NCI-H69 (cell line): ENCODE data around the gene ABLIM2.

Experiments used
- DNase-seq: peaks from one replicate; lab custom pipeline; 2025; lab: John Stamatoyannopoulos, UW

ABLIM2 gene

DNA sequence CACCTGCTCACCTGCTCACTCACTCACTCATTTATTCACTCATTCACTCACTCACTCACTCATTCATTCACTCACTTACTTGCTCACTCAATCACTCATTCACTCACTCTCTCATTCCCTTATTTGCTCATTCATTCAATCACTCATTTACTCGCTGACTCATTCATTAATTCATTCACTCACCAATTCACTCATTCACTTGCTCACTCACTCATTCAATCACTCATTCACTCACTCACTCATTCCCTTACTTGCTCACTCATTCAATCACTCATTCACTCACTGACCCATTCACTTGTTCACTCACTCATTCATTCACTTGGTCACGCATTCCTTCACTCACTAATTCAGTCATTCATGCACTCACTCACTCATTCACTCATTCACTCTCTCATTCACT is 130.2 kb downstream of the ABLIM2 start:
- DNase-seq, result no peak

DNA sequence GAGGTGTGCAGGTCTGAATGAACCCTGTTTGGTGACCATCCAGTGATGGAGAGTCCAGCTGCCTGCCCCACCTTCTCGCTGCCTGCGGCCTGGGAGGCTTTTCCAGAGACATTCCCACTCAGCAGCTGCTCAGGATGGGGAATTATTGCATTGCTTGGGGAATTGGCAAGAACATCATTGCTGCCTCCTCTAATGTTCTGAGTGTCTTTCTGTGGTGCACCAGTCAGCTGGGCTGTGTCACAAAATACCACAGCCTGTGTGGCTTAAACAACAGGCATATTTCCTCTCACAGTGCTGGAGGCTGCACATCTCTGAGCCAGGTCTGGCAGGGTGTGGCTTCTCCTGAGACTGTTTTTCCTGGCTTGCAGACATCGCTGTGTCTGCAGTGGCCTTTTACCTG is 132.2 kb downstream of the ABLIM2 start:
- DNase-seq, result no peak

GRCh38 chr4:8025668-8026067 is 132.9 kb downstream of the ABLIM2 start:
- DNase-seq, result no peak

DNA sequence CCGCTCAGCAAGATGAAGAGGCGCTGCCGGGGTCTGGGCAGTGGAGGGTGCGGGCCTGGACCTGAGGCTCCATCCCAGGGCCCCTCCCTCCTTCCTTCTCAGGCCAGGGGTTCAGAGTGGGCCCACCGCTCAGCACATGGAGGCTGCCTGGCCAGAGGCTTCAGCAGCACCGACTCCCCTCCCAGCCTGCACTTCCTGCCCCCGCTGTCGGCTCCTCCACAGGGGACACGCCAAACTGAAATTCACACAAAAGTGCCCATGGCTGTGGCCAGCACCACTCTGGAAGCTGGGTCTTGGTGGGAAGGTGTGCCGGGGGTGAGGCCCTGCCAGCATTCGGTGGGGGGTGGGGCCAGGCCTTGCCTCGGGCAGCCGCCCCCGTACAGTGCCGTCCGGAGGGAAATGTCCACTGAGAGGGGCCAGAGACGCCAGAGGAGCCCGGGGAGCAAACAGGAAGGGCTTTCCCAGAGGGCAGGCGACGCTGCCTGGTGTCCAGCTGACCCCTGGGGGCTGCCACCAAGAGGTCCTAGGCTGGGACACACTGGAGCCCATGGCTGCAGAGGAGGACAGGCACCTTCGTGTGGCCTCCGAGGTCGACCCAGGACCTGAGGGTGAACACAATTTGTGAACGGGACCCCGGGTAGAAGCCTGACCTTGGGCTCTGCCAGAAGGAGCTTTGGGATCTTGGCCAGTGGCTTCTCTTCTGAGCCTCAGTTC is 134.4 kb downstream of the ABLIM2 start:
- DNase-seq, result no peak

- no peak for DNase-seq
These were observed 134.9 kb downstream of the ABLIM2 start for GRCh38 chr4:8023696-8024033.

DNA sequence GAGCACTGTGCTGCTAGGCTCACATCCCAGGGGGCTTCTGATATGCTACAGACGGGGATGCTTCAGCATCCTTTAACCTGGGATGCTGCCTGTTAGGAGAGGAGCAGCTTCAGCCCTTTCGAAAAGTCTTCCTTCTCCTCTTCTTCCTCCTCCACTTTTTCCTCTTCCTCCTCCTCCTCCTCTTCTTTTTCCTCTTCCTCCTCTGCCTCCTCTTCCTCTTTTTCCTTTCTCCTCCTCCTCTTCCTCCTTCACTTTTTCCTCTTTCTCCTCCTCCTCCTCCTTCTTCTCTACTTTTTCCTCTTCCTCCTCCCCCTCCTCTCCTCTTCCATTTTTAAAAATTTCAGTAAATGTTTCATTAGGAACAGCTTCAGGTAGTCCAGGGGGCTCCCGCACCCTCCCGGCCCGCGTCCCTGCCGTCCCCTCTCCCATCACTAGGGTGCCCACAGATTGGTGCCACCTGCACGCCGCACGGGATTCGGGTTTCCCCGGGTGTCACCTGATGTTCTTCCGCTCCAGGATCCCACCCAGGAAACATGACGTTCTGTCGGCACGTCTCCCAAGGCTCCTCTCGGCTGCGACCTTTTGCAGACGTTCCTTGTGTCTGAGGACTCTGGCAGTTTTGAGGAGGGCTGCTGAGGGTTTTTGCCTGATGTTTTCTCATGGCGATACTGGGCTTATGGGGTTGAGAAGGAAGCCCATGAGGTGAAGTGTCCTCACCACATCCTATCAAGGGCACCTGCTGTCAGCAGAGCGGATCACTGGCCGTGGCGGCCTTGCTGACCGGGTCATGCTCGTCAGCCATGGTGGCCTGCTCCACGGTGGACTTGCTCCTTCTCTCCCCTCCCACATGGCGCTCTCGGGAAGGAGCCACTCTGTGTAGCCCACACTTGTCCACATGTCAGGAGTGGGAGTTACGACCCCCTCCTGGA is 135.6 kb downstream of the ABLIM2 start:
- DNase-seq, result no peak

GRCh38 chr4:8021796-8022195 is 136.8 kb downstream of the ABLIM2 start:
- DNase-seq, result no peak

DNA sequence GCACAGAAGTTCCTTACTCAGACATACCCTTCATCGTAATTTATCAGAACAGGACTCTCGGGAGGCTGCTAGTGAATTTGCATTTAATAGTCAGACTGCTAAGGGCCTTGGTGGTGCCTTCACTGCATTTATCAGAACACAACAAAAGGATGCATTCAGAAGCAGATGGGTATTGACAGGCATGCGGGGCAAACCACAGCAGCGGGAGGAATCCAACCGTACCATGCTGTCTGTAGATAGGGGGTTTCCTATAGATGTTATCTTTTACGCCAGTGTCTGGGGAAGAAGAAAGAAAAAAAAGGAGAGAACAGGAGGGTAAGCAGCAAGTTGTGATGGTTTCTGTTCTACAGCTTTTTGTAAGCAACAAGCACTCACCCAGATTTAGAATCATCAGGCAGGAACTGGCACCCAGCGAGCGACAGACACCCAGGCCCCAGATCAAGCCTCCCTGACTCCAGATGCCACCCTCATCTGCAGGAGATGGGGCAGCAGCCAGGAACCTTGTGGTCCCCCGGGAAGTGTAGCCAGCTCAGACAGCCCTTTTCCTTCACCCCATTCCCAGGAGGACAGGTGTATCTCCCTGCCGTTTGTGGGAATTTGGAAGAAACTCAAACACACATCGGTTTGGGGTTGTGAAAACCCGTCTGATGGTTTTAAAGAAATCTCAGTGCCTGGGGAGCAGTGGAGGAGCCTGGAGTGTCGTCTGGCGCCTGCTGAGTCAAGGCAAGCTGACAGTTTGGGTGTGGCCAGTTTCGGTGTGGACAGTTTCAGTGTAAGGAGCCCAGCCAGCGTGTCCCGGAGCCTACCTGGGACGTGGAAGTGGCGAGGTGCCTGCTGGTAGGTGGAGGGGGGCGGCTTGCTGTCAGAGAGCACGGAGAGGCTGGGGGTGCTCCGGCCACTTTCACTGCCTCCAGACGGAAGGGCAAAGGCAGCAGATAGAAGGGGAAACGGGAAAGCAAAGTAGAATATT is 138.9 kb downstream of the ABLIM2 start:
- peak; percentile 28 for DNase-seq

GRCh38 chr4:8016527-8016926 is 142.1 kb downstream of the ABLIM2 start:
- DNase-seq, result no peak

- DNase-seq, result peak; percentile 31
These were observed 143.1 kb downstream of the ABLIM2 start for GRCh38 chr4:8015512-8015911.

GRCh38 chr4:8013976-8014726 is 144.5 kb downstream of the ABLIM2 start:
- peak; percentile 33 for DNase-seq

DNA sequence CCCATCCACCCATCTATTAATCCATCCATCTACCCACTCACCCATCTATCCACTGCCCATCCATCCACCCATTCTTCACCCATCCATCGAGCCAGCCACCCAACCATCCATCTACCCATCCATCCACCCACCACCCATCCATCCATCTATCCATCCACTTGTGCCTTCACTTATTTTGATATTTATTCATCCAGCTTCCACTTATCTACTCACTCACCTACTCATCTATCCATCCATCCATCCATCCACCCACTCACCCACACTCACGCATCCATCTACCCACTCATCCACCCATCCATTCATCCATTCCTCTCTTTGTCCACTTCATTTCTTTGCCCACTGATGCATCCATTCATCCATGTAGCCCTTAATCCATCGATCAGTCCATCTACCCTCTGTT is 146.1 kb downstream of the ABLIM2 start:
- no peak for DNase-seq

- peak; percentile 98 for DNase-seq
These were observed 148.0 kb downstream of the ABLIM2 start for GRCh38 chr4:8010618-8011017.

GRCh38 chr4:8009710-8010511 is 148.7 kb downstream of the ABLIM2 start:
- peak; percentile 88 for DNase-seq

GRCh38 chr4:8009097-8009496 is 149.5 kb downstream of the ABLIM2 start:
- DNase-seq, result no peak

DNA sequence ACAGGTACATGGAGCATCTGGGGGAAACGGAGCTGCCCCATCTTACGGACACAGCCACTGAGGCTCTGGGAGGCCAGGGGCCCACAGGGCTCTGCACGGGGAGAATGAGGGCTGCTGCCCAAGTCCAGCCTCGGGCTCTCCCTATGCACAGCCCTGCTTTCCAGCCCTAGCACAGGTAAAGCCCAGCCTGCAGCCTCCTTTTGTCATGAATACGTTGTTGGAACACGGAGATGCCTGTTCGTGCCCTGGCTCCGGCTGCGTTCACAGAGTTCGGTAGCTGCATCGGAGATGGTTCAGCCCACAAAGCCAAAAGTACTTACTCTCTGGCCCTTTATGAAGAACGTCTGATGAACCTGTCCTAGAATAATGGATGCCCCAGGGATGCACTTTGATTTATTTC is 150.2 kb downstream of the ABLIM2 start:
- DNase-seq, result no peak

GRCh38 chr4:8007581-8007980 is 151.0 kb downstream of the ABLIM2 start:
- no peak for DNase-seq

DNA sequence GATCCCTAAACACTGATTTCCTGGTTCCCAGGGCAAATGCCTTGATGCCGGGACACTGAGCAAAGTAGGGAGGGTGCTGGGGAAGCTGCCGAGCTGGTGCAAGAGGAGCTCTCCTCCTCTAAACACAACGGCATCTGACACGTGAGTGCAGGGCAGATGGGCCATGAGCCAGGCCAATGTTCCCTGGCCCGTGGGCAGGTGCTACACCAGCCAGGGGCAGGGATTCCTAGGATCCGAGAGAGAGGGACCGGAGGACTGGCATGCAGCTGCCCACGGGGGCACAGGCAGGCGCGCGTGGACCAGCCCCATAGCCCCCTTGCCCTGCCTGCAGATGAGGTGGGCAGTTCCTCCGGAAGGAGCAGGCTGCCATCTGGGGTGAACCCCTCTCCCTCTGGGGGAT is 152.1 kb downstream of the ABLIM2 start:
- no peak for DNase-seq

- no peak for DNase-seq
These were observed 152.8 kb downstream of the ABLIM2 start for GRCh38 chr4:8005814-8006215.

DNA sequence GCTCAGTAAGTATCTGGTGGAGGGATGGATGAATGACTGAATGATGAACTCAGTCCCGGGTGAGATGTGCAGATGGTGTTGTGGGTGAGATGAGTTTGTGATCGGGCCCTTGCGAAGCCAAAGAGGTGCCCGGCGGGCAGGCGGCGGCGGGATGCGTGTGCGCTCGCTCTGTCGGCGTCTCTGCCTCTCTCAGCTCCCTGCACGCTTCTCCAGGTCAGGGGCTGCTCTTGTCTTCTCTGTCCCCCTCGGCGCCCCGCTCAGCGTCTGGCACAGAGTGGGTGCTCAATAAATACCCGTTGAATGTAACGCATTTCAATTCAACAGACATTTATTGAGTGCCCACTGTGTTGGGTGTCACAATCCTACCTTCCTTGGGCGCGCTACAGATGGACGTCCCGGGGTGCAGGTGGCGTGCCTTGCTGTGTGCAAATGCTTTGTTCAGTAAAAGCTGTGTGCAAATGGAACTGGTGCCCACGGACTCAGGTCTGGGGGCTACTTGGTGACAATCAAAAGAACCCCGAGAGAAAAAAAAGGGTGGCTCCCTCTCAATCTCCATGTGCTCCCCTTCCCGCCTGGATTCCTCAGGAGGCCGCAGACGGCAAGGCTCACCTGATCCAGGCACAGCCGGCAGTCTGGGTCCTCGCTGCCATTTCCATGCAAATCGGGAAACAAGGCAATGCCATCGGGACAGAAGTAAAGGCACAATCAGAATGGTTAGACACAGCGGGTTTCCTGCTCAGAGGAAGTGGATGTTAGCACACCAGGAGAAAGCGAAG is 153.4 kb downstream of the ABLIM2 start:
- no peak for DNase-seq
